NB4 (cell line): Measurements from ENCODE around the gene CHST9.

Experiments used
- MYC ChIP-seq: IDR thresholded peaks from 2 replicates; pipeline ENCODE4 v1.6.1; 2011; ENCODE audit warnings: low read depth, low read length
- POLR2A ChIP-seq: IDR thresholded peaks from 2 replicates; pipeline ENCODE4 v1.6.1; 2011; ENCODE audit warnings: mild to moderate bottlenecking; ENCODE audit not compliant: insufficient read length; ENCODE audit errors: extremely low read depth
- TF ChIP-seq, protein P1 (sequence below): IDR thresholded peaks from one replicate; pipeline ENCODE4 v1.5.1; 2012; ENCODE audit warnings: low read depth, low read length
- TF ChIP-seq, protein P2 (sequence below): IDR thresholded peaks from 2 replicates; pipeline ENCODE4 v1.6.1; 2011; ENCODE audit warnings: low read depth, low read length

DNA sequence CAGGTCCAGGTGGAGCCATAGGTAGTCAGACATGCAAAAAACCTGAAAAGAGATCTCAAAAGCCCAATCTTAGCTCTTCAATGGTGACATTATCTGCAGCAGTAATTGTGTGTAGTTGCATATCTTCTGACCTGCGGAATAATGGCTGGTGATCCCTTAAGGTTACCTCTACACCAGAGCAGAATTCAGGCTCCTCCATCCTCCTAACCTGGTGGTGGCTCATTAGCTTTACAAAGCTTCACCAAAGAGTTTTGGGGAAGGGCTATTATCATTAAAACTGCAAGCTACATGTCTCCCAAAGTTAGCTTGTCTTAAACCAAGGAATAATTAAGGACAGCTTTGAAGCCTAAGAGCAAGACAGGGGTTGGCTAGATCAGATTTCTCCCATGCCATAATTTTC, 42.6 kb upstream of the CHST9 start:
- TF ChIP-seq MYC (no peak), POLR2A (no peak)
- TF ChIP-seq, protein P1, sequence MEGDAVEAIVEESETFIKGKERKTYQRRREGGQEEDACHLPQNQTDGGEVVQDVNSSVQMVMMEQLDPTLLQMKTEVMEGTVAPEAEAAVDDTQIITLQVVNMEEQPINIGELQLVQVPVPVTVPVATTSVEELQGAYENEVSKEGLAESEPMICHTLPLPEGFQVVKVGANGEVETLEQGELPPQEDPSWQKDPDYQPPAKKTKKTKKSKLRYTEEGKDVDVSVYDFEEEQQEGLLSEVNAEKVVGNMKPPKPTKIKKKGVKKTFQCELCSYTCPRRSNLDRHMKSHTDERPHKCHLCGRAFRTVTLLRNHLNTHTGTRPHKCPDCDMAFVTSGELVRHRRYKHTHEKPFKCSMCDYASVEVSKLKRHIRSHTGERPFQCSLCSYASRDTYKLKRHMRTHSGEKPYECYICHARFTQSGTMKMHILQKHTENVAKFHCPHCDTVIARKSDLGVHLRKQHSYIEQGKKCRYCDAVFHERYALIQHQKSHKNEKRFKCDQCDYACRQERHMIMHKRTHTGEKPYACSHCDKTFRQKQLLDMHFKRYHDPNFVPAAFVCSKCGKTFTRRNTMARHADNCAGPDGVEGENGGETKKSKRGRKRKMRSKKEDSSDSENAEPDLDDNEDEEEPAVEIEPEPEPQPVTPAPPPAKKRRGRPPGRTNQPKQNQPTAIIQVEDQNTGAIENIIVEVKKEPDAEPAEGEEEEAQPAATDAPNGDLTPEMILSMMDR = no peak
- TF ChIP-seq, protein P2, sequence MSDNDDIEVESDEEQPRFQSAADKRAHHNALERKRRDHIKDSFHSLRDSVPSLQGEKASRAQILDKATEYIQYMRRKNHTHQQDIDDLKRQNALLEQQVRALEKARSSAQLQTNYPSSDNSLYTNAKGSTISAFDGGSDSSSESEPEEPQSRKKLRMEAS = no peak
